Mesenchymal stem cell (in vitro differentiated cells and primary cell): ENCODE data around the gene HOXB7. TPM values are rescaled to one million over a fixed set of nuclear protein-coding genes. Genes with fewer than 3 reads are reported as not detected.

ENCODE experiments used
- DNase-seq: peaks from one replicate; pipeline ENCODE4 v3.0.0-alpha.2; 2013
- H2AFZ ChIP-seq: one replicate; pipeline ENCODE4 v1.6.1; 2013; ENCODE audit warnings: low read depth, mild to moderate bottlenecking, control low read depth, inconsistent platforms, low read length, moderate library complexity
- H2AK5ac ChIP-seq: 2 replicates; pipeline ENCODE4 v1.6.1; 2013; ENCODE audit warnings: low read length, moderate library complexity, mild to moderate bottlenecking, inconsistent platforms; ENCODE audit not compliant: severe bottlenecking
- H2BK120ac ChIP-seq: one replicate; pipeline ENCODE4 v1.6.1; 2013; ENCODE audit warnings: low read depth, mild to moderate bottlenecking, inconsistent platforms, low read length, moderate library complexity
- H2BK12ac ChIP-seq, 2 experiments: one replicate each; pipeline ENCODE4 v1.6.1; 2013; ENCODE audit warnings: inconsistent platforms in 2 of 2, low read length in 2 of 2, mild to moderate bottlenecking in 2 of 2, moderate library complexity in 2 of 2, control low read depth in 1 of 2
- H2BK15ac ChIP-seq: one replicate; pipeline ENCODE4 v1.6.1; 2013; ENCODE audit warnings: mild to moderate bottlenecking, low read depth, inconsistent platforms; ENCODE audit not compliant: poor library complexity, severe bottlenecking
- H2BK5ac ChIP-seq: 2 replicates; pipeline ENCODE4 v1.6.1; 2013; ENCODE audit warnings: low read depth, mild to moderate bottlenecking, low read length, control low read depth, inconsistent platforms; ENCODE audit not compliant: poor library complexity, severe bottlenecking
- H3K14ac ChIP-seq, 2 experiments: one replicate each; pipeline ENCODE4 v1.6.1; 2013; ENCODE audit warnings: inconsistent platforms in 2 of 2, low read length in 2 of 2, control low read depth in 1 of 2, mild to moderate bottlenecking in 1 of 2, moderate library complexity in 1 of 2
- H3K18ac ChIP-seq, 2 experiments: one replicate each; pipeline ENCODE4 v1.6.1; 2013; ENCODE audit warnings: inconsistent platforms in 2 of 2, low read length in 2 of 2, control low read depth in 1 of 2, low read depth in 1 of 2, mild to moderate bottlenecking in 1 of 2
- H3K23ac ChIP-seq, 2 experiments: one replicate each; pipeline ENCODE4 v1.6.1; 2013; ENCODE audit warnings: inconsistent platforms in 2 of 2, low read length in 2 of 2, mild to moderate bottlenecking in 2 of 2, moderate library complexity in 2 of 2, control low read depth in 1 of 2
- H3K27ac ChIP-seq: 2 replicates; pipeline ENCODE4 v1.5.1; 2013; ENCODE audit warnings: mild to moderate bottlenecking, moderate library complexity, low read length, control low read depth, inconsistent platforms; ENCODE audit not compliant: poor library complexity, severe bottlenecking
- H3K27me3 ChIP-seq, 2 experiments: 2 replicates each; pipeline versions ENCODE4 v1.6.1 to v1.7.0; 2013; ENCODE audit warnings: low read length in 2 of 2, mild to moderate bottlenecking in 2 of 2, moderate library complexity in 2 of 2, control low read depth in 1 of 2, inconsistent platforms in 1 of 2; ENCODE audit not compliant: control insufficient read depth in 1 of 2, insufficient read depth in 1 of 2
- H3K36me3 ChIP-seq, 2 experiments: 2 replicates each; pipeline versions ENCODE4 v1.6.1 to v1.7.0; 2013; ENCODE audit warnings: low read length in 2 of 2, control low read depth in 1 of 2, inconsistent platforms in 1 of 2, low read depth in 1 of 2, mild to moderate bottlenecking in 1 of 2; ENCODE audit not compliant: insufficient read depth in 2 of 2, control insufficient read depth in 1 of 2
- H3K4ac ChIP-seq, 2 experiments: one replicate each; pipeline ENCODE4 v1.6.1; 2013; ENCODE audit warnings: inconsistent platforms in 2 of 2, low read length in 2 of 2, mild to moderate bottlenecking in 2 of 2, moderate library complexity in 2 of 2, control low read depth in 1 of 2, low read depth in 1 of 2
- H3K4me1 ChIP-seq: 2 replicates; pipeline ENCODE4 v1.6.1; 2013; ENCODE audit warnings: low read depth, low read length, control low read depth; ENCODE audit not compliant: control insufficient read depth, insufficient read depth
- H3K4me2 ChIP-seq: 2 replicates; pipeline ENCODE4 v1.6.1; 2013; ENCODE audit warnings: low read length, mild to moderate bottlenecking, inconsistent platforms; ENCODE audit not compliant: poor library complexity, severe bottlenecking
- H3K4me3 ChIP-seq, 2 experiments: 2 replicates each; pipeline versions ENCODE4 v1.5.1 to v1.7.0; 2013; ENCODE audit warnings: low read length in 2 of 2, mild to moderate bottlenecking in 2 of 2, control low read depth in 1 of 2, low read depth in 1 of 2; ENCODE audit not compliant: insufficient read depth in 1 of 2
- H3K79me1 ChIP-seq: replicated peaks from 2 replicates; pipeline ENCODE4 v1.6.1; 2013; ENCODE audit warnings: mild to moderate bottlenecking, control low read depth, low read length, inconsistent platforms; ENCODE audit not compliant: poor library complexity, severe bottlenecking
- H3K9ac ChIP-seq: 2 replicates; pipeline ENCODE4 v1.7.0; 2013; ENCODE audit warnings: mild to moderate bottlenecking, low read length, moderate library complexity
- H3K9me3 ChIP-seq: 2 replicates; pipeline ENCODE4 v1.7.0; 2013; ENCODE audit warnings: mild to moderate bottlenecking, low read length; ENCODE audit not compliant: control insufficient read depth
- H4K8ac ChIP-seq: one replicate; pipeline ENCODE4 v1.6.1; 2013; ENCODE audit warnings: inconsistent platforms, mild to moderate bottlenecking, low read length, moderate library complexity
- H4K91ac ChIP-seq: one replicate; pipeline ENCODE4 v1.6.1; 2013; ENCODE audit warnings: mild to moderate bottlenecking, low read length, inconsistent platforms
- WGBS: methylation state at CpG from one replicate; pipeline ENCODE4 v1.1.7; 2013; ENCODE audit warnings: mixed read lengths; 5-methylcytosine and 5-hydroxymethylcytosine counted together
- polyA plus RNA-seq, 2 experiments: library from polyadenylated mRNA; stranded (reverse); fragments of 200-250 nt; gene quantifications; one replicate each; pipeline ENCODE4 v1.2.3, GENCODE V29; 2013

HOXB7 gene
- 108 TPM for polyA plus RNA-seq (2013, experiment 1 of 2)
- 115 TPM for polyA plus RNA-seq (2013, experiment 2 of 2)

DNA sequence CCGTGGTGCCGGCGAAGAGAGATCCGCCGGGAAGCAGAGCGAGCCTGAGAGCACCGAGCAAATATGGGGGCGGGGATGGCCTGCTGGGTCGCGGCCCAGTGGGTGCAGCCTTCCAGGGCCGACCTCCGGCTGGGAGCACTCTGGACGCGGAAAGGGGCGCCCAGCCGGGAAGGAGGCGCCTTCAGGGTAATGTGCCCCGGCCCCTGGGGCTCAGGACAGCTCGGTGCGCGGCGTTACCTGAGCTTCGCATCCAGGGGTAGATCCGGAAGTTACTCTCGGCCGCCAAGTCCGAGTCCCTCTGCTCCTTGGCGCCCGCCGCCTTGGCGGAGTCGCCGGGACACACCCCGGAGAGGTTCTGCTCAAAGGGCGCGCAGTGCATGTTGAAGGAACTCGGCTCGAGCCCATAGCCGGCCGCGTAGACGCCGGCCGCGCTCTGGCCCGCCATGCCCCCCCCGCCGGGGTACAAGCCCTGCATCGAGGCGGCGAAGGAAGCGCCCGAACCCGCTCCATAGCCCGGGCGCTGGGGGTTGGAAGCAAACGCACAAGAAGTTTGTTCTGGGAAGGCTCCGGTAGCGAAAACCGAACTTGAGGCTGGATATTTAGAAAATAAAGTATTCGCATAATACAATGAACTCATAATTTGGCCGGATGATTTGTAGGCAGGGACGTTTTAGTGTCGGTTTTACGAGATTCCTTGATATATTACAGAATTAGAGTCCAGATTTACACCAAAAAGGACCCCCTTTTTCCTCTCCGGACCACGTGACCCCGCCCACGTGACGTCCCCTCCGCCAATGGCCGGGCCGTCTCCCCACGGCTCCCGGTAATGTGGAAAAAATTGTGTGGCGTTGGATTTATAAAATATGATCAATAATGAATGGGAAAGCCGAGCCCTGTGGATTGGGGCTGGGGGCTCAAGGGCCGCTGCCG, at the start of gene HOXB7:
HOXB7 (minus strand) TSS at position 736 of the 930 bp plus-strand sequence; CDS start at position 637, 99 bp downstream.
- Histone ChIP-seq H3K4me1 (peaks cover 25% of the 10 kb centered on the region), H2BK120ac (peak within 1 kb of the TSS; percentile 99), H3K27me3 (peaks cover 8 to 16% of the 10 kb centered on the region in 2 experiments), H2BK5ac (peak within 1 kb of the TSS; percentile 98), H3K23ac (peak within 1 kb of the TSS; percentile 86 to 97), H3K18ac (peak within 1 kb of the TSS; percentile 99), H2AFZ (no peak within 1 kb of the TSS), H4K8ac (peak within 1 kb of the TSS; percentile 96), H2AK5ac (peak within 1 kb of the TSS; percentile 76), H3K4me3 (peak within 1 kb of the TSS; percentile 67 to 87), H2BK12ac (peak within 1 kb of the TSS; percentile 85 to 94), H3K9ac (peak within 1 kb of the TSS; percentile 98), H3K79me1 (peaks cover 14% of the 10 kb centered on the region), H3K14ac (peak within 1 kb of the TSS; percentile 50 to 93), H3K4me2 (peak within 1 kb of the TSS; percentile 97), H4K91ac (peak within 1 kb of the TSS; percentile 100), H2BK15ac (peak within 1 kb of the TSS; percentile 87), H3K4ac (peak within 1 kb of the TSS; percentile 97 to 99), H3K9me3 (no peaks in the 10 kb centered on the region), H3K36me3 (peaks cover 5 to 13% of the 10 kb centered on the region in 2 experiments), H3K27ac (peak within 1 kb of the TSS; percentile 64)
- under 1% methylated on average over 67 of the region's 79 CpGs for WGBS
- peak; percentile 82 for DNase-seq

DNA sequence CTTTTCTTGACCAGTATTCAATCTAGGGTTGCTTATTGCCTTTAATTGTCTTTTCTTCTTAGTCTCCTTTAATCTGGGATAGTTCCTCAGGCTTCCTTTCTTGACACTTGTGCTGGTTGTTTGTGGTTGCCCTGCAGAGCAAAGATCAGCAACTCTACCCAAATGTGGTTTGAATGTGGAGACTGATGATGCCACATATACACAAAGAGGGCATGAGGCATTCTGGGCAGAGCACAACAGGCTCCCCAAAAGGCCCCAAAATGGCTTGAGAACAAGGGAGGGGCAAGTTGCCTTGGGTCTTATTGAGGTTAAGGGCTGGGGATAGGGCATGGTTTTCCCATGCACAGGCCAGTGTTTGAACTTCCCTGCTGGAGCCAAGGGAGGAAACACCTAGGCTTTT, 45.1 kb upstream of the HOXB7 start:
- no peak overlapping the region for H3K14ac ChIP-seq
- no peak overlapping the region for H3K18ac ChIP-seq
- no peak for DNase-seq
- H3K27ac ChIP-seq = no peak overlapping the region
- H4K8ac ChIP-seq = no peak overlapping the region
- no peak overlapping the region for H2BK120ac ChIP-seq
- no peak overlapping the region for H3K9ac ChIP-seq
- H2AFZ ChIP-seq = no peak overlapping the region
- no peak overlapping the region for H4K91ac ChIP-seq
- no peak overlapping the region for H3K4me3 ChIP-seq
- H3K79me1 ChIP-seq = no peaks in the 10 kb centered on the region
- H2BK12ac ChIP-seq = no peak overlapping the region
- no peak overlapping the region for H3K23ac ChIP-seq
- H3K4me1 ChIP-seq = no peaks in the 10 kb centered on the region
- H3K9me3 ChIP-seq = no peaks in the 10 kb centered on the region
- H2BK15ac ChIP-seq = no peak overlapping the region
- no peak overlapping the region for H2BK5ac ChIP-seq
- H2AK5ac ChIP-seq = no peak overlapping the region
- H3K36me3 ChIP-seq = no peaks in the 10 kb centered on the region
- H3K4ac ChIP-seq = no peak overlapping the region
- peaks cover 29 to 42% of the 10 kb centered on the region in 2 experiments for H3K27me3 ChIP-seq
- no peak overlapping the region for H3K4me2 ChIP-seq

DNA sequence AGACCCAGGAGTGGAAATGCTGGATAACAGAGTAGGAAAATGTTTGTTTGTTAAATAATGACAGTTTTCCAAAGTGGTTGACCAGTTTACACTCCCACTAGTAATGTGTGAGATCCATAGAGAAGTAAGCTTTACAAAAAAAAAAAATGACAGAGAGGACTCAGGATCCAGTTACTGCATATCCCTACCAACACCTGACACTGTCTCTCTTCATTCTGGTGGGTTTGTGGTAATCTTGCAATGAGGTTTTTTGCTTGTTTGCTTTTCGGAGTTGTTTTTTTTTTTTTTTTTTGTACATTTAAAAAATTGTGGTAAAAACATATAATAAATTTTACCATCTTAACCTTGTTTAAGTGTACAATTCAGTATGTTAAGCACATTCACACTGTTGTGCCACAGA, 38.9 kb upstream of the HOXB7 start:
- H3K4me3 ChIP-seq = no peak overlapping the region
- H3K4me2 ChIP-seq = no peak overlapping the region
- no peak overlapping the region for H3K14ac ChIP-seq
- H3K9me3 ChIP-seq = no peaks in the 10 kb centered on the region
- H2BK120ac ChIP-seq = no peak overlapping the region
- H3K23ac ChIP-seq = no peak overlapping the region
- H2BK5ac ChIP-seq = no peak overlapping the region
- DNase-seq = no peak
- H2BK15ac ChIP-seq = no peak overlapping the region
- H3K18ac ChIP-seq = no peak overlapping the region
- no peak overlapping the region for H2AK5ac ChIP-seq
- no peaks in the 10 kb centered on the region for H3K36me3 ChIP-seq
- H2AFZ ChIP-seq = no peak overlapping the region
- no CpG with 5 or more reads among the region's 1 CpG for WGBS
- no peak overlapping the region for H4K91ac ChIP-seq
- H4K8ac ChIP-seq = no peak overlapping the region
- no peak overlapping the region for H3K9ac ChIP-seq
- H3K4me1 ChIP-seq = peaks cover 14% of the 10 kb centered on the region
- no peak overlapping the region for H3K27ac ChIP-seq
- peaks cover 40 to 59% of the 10 kb centered on the region in 2 experiments for H3K27me3 ChIP-seq
- no peak overlapping the region for H3K4ac ChIP-seq
- H3K79me1 ChIP-seq = no peaks in the 10 kb centered on the region
- H2BK12ac ChIP-seq = no peak overlapping the region

DNA sequence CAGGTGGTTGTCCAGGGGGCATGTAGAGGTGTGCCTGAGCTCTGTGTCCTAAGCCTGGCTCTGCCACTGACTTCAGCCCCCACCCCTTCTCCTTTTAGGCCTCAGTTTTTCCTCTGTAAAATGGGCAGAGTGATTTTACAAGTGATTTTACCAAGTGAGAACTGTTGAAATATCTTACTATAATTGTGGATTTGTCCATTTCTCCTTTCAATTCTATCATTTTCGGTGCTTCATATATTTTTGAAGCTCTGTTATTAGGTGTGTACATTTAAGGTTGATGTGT, 37.1 kb upstream of the HOXB7 start:
- Histone ChIP-seq H3K4ac (peak overlapping the region in 1 of 2 experiments; percentile 72), H3K18ac (peak overlapping the region in 1 of 2 experiments; percentile 87), H3K27ac (no peak overlapping the region), H3K9me3 (no peaks in the 10 kb centered on the region), H3K9ac (no peak overlapping the region), H3K4me2 (no peak overlapping the region), H3K36me3 (no peaks in the 10 kb centered on the region), H2BK15ac (no peak overlapping the region), H2BK120ac (no peak overlapping the region), H3K4me1 (peaks cover 14% of the 10 kb centered on the region), H3K27me3 (peaks cover 59 to 76% of the 10 kb centered on the region in 2 experiments), H2AK5ac (no peak overlapping the region), H4K8ac (peak overlapping the region; percentile 14), H3K79me1 (no peaks in the 10 kb centered on the region), H3K4me3 (peak overlapping the region in 1 of 2 experiments; percentile 77), H2BK5ac (no peak overlapping the region), H2AFZ (peak overlapping the region; percentile 64), H3K14ac (peak overlapping the region in 1 of 2 experiments; percentile 86), H3K23ac (peak overlapping the region in 1 of 2 experiments; percentile 81), H2BK12ac (peak overlapping the region; percentile 11 to 76), H4K91ac (peak overlapping the region; percentile 77)
- no CpG with 5 or more reads among the region's 1 CpG for WGBS
- DNase-seq = no peak
